ENCODE results near the gene HSPE1.
A peak's percentile ranks its signal among the peaks of the same experiment; 100 is the strongest.
"Not testable (repeated sequence)": the region's sequence is repeated elsewhere in the genome, so short reads cannot be mapped to it uniquely, and the experiment has no call there.

HSPE1 gene

DNA sequence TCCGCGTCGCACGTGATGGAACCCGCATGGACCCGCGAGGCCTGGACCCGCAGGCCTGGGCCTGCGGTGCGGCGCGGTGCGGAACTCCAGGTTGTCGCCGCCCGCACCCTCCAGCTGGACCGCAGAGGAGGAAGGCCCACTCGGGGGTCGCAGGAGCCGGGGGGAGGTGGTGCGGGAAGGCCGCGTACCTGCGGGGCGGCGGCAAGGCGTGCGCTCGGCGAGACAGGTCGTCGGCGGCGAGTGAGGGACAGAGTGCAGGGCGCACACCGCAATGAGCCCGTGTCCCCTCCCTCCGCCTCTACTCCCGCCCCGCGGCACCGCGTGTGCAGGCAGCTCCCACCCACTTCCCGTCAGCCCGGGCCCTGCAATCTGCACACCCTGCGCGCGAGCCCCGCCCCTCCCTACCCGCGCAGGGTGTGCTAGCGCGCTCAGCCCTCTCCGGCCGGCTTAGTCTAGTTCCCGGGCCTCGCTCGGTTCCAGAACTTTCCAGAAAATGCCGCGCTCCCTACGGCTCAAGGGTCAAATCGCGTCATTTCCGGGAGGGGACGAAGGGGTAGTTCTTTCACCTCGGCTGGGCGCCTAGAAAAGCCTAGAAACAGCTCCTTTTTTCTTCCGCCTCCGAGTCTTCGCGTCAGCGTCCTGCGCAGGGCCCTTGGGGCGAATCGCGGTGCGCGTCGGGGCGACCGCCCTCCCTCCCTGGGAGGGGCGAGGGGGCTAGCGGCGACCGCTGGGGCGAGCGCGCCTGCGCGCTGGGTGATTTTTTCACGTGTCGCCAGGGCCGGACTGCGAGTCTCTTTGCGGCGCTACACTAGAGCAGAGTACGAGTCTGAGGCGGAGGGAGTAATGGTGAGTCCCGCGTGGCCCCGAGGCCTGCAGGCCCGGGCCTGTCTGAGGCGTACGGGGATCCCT lies at the start of gene HSPE1, which contains the start of gene HSPD1:
Gene HSPE1, plus strand, starts transcription at position 786 of the 909 bp plus-strand sequence. Its CDS starts 58 bp downstream, at position 844.
Gene HSPD1, minus strand, starts transcription at position 247 of the 909 bp plus-strand sequence. CDS start 992 bp downstream, outside the sequence.
- peak; percentile 99 for DNase-seq

GRCh38 chr2:197450465-197450864 lies 49.7 kb upstream of the HSPE1 start:
- no peak for DNase-seq

DNA sequence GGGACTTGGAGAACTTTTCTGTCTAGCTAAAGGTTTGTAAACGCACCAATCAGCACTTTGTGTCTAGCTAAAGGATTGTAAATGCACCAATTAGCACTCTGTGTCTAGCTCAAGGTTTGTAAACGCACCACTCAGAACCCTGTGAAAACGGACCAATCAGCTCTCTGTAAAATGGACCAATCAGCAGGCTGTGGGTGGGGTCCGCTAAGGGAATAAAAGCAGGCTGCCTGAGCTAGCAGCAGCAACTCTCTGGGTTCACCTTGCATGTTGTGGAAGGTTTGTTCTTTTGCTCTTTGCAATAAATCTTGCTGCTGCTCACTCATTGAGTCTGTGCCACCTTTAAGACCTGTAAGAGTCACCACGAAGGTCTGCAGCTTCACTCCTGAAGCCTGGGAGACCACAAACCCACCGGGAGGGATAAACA lies 49.2 kb upstream of the HSPE1 start:
- not testable (repeated sequence) for DNase-seq

DNA sequence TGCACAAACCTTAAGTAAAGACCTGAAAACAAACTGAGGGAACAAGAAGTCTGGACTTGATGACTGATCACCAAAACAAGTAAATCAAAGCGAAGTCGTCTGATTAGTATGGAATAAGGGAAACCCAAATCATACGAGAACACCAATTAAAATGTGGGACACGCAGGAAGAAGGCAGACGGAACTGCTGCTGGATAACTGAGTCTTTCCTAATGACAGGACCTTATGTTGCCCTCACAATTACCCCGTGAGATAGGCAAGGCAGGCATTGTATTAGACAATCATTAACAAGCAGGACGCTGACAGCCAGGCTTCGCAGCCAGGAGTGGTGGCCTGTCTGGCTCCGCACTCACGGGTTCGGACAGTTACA lies 47.4 kb upstream of the HSPE1 start:
- no peak for DNase-seq

- peak; percentile 100 for DNase-seq
Measured at GRCh38 chr2:197453123-197453913, 46.9 kb upstream of the HSPE1 start, which contains the start of gene COQ10B. COQ10B (plus strand) TSS chr2:197453552; CDS start chr2:197453561, 9 bp downstream.

- peak; percentile 92 for DNase-seq
Measured at GRCh38 chr2:197453914-197454398, 46.2 kb upstream of the HSPE1 start.

GRCh38 chr2:197454923-197455322 lies 45.3 kb upstream of the HSPE1 start:
- DNase-seq: no peak

DNA sequence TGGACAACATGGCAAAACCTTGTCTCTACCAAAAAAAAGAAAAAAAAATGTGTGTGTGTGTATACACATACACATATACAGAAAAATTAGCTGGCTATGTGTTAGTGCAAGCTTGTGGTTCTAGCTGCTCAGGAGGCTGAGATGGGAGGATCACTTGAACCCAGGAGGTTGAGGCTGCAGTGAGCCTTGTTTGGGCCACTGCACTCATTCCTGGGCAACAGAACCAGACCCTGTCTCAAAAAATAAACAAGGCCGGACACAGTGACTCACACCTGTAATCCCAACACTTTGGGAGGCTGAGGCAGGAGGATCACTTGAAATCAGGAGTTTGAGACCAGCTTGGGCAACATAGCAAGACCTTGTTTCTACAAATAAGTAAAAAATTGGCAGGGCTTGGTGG lies 44.8 kb upstream of the HSPE1 start:
- no peak for DNase-seq

DNA sequence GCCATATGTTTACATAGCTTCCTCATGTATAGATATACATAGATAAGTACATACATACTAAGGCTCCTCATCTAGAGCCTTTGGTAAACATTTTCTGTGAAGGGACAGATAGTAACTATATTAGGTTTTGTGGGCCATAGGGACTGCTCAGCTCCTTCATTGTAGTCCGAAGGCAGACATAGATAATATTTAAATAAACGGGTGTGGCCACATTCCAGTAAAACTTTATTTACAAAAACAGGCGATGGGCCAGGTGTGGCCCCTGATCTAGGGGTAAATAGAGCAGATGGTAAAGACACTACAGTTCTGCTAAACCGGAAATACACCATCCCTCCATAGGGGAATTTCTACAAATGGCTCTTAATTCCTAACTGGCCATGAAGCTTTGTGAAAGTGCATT lies 39.5 kb upstream of the HSPE1 start:
- DNase-seq: no peak

DNA sequence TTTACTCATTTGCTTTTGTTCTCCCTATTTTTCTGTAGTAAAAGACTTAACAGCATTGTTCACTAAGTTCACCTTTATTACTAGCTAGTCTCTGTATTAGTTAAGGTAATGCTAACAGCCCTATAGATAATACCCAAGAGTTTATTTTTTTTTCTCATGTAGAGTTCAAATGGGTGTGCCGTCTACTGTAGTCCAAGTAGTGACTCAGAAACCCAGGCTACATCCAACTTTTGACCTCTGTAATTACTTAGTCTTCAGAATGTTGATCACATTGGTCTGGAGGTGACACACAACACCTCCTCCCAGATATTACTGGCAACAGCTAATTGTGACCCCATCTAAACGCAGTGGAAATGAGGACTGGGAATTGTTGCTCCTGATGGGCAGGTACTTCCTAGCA lies 39.1 kb upstream of the HSPE1 start:
- no peak for DNase-seq

DNA sequence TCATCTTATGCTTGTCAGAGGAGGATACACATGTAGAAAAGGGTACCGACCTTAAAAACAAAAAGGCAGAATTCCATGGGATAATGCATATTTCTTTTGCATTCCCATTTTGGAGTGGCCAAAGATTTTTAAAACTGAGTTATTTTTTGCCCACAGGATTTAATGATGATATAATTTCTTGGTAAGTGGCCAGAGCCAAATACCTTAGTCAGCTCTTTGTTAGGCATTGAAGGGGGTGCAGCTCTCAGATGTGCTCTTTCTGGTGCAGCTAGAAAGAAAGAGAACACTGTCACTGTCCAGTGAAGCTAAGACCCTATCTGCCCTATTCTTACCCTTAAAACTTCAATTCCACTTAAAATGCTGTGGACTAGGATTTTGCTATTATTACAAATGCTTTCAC lies 36.0 kb upstream of the HSPE1 start:
- DNase-seq: no peak

DNA sequence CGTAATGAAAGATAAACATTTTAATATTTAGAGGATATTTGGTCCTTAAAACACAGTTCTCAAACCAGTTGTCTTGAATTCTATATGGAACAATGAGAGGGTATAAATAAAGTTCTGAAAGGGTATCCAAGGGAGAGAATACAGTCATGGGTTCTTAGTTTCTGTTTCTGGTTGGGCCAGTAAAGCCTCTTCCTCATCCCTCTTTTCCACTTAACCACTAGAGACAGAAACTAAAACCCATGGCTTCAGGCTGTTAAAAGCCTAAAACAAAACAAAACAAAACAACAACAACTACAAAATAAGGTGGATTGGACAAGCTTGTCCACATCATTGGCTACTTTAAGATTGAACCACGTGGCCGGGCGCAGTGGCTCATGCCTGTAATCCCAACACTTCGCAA lies 28.0 kb upstream of the HSPE1 start:
- DNase-seq: no peak

DNA sequence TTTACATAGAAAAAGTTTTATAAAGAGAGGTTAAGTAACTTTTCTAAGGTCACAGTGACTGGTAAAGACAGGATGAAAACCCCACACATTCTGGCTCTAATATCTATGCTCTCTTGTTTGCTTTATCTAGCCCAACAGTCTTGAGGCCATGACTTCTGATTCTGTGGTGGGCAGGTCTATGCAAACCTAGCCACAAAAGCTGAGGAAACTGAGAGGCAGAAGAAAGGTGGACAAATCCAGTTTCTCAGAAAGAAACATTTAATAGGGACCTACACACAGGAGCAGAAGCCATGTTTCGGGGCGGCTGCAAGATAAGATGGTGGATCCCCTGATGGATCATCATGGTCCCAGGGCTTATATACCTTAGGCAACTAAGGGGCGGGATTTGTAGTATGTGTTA lies 22.4 kb upstream of the HSPE1 start:
- no peak for DNase-seq

DNA sequence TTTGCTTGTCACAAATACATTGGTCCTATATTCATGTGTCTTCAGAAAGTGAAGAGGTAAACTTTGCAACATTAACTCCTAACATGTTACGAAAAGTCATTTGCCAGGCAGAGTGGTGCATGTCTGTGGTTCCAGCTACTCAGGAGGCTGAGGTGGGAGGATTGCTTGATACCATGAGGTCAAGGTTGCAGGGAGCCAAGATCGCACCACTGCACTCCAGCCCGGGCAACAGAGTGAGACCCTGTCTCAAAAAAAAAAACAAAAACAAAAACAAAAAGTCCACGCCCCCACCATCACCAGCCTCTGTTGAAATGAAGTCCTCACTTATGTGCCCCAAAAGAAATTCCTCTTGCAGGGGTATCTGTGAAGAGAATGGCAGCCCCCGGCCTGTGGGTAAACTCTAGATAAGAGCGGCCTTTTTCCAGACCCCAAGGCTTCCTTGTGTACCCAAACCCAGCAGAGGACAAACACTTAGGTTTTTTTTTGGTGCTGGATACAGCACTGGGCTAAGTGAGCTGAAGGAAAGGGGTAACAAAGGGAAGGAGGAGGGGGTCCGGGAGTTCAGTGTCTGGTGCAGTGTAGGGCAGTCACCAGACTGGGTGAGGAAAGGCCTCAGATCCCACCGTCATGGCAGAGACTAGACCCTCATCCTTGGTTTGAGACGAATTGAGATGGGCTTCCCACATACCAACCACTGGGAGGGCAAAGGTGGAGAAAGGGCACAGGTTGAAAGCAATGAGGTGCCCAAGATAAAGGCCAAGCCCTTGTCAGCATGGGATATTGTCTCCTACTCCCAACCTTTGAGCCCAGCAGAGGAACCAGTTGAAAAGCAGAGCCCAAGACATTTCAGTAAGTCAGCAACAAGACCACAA lies 19.8 kb upstream of the HSPE1 start:
- no peak for DNase-seq

DNA sequence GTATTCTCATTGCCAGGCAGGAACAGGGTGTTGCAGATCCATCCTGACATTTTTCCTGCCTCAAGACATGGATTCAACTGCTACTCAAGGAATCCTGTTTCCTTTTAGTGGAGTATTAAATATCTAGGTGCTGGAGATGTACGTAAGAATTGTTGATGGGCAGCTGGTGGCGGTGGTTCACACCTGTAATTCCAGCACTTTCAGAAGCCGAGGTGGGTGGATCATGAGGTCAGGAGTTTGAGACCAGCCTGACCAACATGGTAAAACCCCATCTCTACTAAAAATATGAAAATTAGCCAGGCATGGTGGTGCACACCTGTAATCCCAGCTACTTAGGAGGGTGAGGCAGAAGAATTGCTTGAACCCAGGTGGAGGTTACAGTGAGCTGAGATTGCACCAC lies 15.9 kb upstream of the HSPE1 start:
- not testable (repeated sequence) for DNase-seq

GRCh38 chr2:197486175-197486574 lies 14.0 kb upstream of the HSPE1 start:
- DNase-seq: no peak

- no peak for DNase-seq
Measured at GRCh38 chr2:197487385-197487784, 12.8 kb upstream of the HSPE1 start.

DNA sequence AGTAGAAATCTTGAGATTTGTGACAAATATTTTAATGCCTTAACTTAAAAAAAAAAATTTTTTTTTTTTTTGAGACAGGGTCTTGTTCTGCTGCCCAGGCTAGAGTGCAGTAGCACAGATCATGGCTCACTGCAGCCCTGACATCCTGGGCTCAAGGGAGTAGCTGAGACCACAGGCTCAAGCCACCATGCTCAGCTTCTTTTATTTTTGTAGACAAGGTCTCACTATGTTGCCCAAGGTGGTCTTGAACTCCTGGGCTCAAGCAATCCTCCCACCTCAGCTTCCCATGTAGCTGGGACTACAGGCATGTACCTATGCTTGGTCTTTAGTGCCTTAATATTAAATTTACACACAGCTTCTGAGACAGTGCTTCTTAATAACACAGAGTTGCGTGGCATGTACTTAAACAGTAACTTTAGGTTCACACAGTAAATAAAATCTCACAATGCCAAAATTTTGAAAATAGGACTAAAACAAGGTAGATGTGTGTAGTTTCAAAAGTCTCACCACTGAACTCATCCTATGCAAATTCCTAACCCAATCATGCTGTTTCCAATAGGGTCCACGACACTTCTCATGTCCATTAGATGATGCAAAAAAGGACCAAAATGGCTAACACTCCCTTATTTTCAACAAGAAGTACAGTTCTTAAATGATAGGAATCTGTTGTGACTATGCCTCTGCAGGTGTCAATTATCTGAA lies 4.6 kb upstream of the HSPE1 start:
- no peak for DNase-seq

DNA sequence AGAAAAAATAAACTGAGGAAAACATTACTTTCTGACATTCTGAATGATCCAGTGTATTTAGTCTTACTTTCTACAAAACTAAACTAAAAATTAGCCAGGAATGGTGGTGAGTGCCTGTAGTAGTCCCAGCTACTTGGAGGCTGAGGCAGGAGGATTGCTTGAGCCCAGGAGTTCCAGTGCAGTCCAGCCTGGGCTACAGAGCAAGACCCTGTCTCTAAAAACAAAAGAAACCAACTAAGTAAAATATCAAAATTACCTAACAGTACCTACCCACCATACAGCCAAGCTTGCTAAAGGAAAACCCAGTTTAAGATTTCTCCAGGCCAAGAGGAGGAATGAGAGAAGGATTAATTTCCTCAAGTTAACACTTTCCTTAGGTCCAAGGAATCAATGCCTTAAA lies 3.5 kb upstream of the HSPE1 start:
- no peak for DNase-seq

- no peak for DNase-seq
Measured at GRCh38 chr2:197497326-197497725, 2.9 kb upstream of the HSPE1 start.

GRCh38 chr2:197498235-197498936 lies 1.8 kb upstream of the HSPE1 start:
- DNase-seq: no peak

Data from islet precursor cell (in vitro differentiated cells).